Effector memory CD4-positive, alpha-beta T cell (primary cell): Measurements from ENCODE around the gene CLCN3.
"Not testable (repeated sequence)": the region's sequence is repeated elsewhere in the genome, so short reads cannot be mapped to it uniquely, and the experiment has no call there.

Experiments used
- DNase-seq, 3 donors: peaks; one replicate each; pipeline ENCODE4 v3.0.0-alpha.2; 2020
- H3K27ac ChIP-seq: 2 replicates; pipeline ENCODE4 v1.7.0; 2013; ENCODE audit warnings: mild to moderate bottlenecking, low read length, moderate library complexity; ENCODE audit not compliant: insufficient read depth, poor library complexity, severe bottlenecking
- H3K27me3 ChIP-seq: replicated peaks from 2 replicates; pipeline ENCODE4 v1.7.0; 2013; ENCODE audit warnings: mild to moderate bottlenecking, low read length; ENCODE audit not compliant: insufficient read depth, control insufficient read depth, poor library complexity, severe bottlenecking
- H3K36me3 ChIP-seq: 2 replicates; pipeline ENCODE4 v1.7.0; 2013; ENCODE audit warnings: mild to moderate bottlenecking, low read length, moderate library complexity; ENCODE audit not compliant: control insufficient read depth, insufficient read depth
- H3K4me1 ChIP-seq: 2 replicates; pipeline ENCODE4 v1.7.0; 2013; ENCODE audit warnings: low read length, mild to moderate bottlenecking; ENCODE audit not compliant: control insufficient read depth, insufficient read depth, poor library complexity, severe bottlenecking
- H3K4me3 ChIP-seq: 2 replicates; pipeline ENCODE4 v1.7.0; 2013; ENCODE audit warnings: low read length, low read depth, mild to moderate bottlenecking; ENCODE audit not compliant: insufficient read depth, poor library complexity, severe bottlenecking
- H3K9me3 ChIP-seq: 2 replicates; pipeline ENCODE4 v1.7.0; 2013; ENCODE audit warnings: mild to moderate bottlenecking, low read length, moderate library complexity; ENCODE audit not compliant: control insufficient read depth

CLCN3 gene

GRCh38 chr4:169662206-169662605, 41.8 kb downstream of the CLCN3 start:
- Histone ChIP-seq H3K27me3 (no peaks in the 10 kb centered on the region), H3K4me1 (peaks cover 4% of the 10 kb centered on the region), H3K36me3 (no peaks in the 10 kb centered on the region), H3K4me3 (no peak overlapping the region), H3K9me3 (no peaks in the 10 kb centered on the region), H3K27ac (no peak overlapping the region)
- no peak for DNase-seq

- no peaks in the 10 kb centered on the region for H3K27me3 ChIP-seq
- H3K4me3 ChIP-seq: no peak overlapping the region
- H3K36me3 ChIP-seq: no peaks in the 10 kb centered on the region
- no peak for DNase-seq
- H3K27ac ChIP-seq: no peak overlapping the region
- H3K4me1 ChIP-seq: peaks cover 4% of the 10 kb centered on the region
- H3K9me3 ChIP-seq: no peaks in the 10 kb centered on the region
These were observed 43.0 kb downstream of the CLCN3 start for GRCh38 chr4:169663402-169663801.

- Histone ChIP-seq H3K4me1 (peaks cover 4% of the 10 kb centered on the region), H3K36me3 (no peaks in the 10 kb centered on the region), H3K4me3 (no peak overlapping the region), H3K27me3 (no peaks in the 10 kb centered on the region), H3K27ac (no peak overlapping the region), H3K9me3 (no peaks in the 10 kb centered on the region)
- no peak for DNase-seq
These were observed 43.5 kb downstream of the CLCN3 start for GRCh38 chr4:169663831-169664230.

GRCh38 chr4:169664615-169665014, 44.2 kb downstream of the CLCN3 start:
- Histone ChIP-seq H3K9me3 (no peaks in the 10 kb centered on the region), H3K4me1 (no peaks in the 10 kb centered on the region), H3K4me3 (no peak overlapping the region), H3K36me3 (no peaks in the 10 kb centered on the region), H3K27ac (no peak overlapping the region), H3K27me3 (no peaks in the 10 kb centered on the region)
- no peak for DNase-seq

- Histone ChIP-seq H3K27ac (no peak overlapping the region), H3K4me1 (no peaks in the 10 kb centered on the region), H3K36me3 (no peaks in the 10 kb centered on the region), H3K9me3 (no peaks in the 10 kb centered on the region), H3K27me3 (no peaks in the 10 kb centered on the region), H3K4me3 (no peak overlapping the region)
- no peak for DNase-seq
These were observed 44.8 kb downstream of the CLCN3 start for GRCh38 chr4:169665046-169665737.

- Histone ChIP-seq H3K36me3 (no peaks in the 10 kb centered on the region), H3K27ac (no peak overlapping the region), H3K9me3 (no peaks in the 10 kb centered on the region), H3K4me1 (no peaks in the 10 kb centered on the region), H3K27me3 (no peaks in the 10 kb centered on the region), H3K4me3 (no peak overlapping the region)
- no peak for DNase-seq
These were observed 47.8 kb downstream of the CLCN3 start for GRCh38 chr4:169668069-169668721.

- Histone ChIP-seq H3K27ac (no peak overlapping the region), H3K27me3 (no peaks in the 10 kb centered on the region), H3K36me3 (peaks cover 2% of the 10 kb centered on the region), H3K4me3 (no peak overlapping the region), H3K4me1 (no peaks in the 10 kb centered on the region), H3K9me3 (no peaks in the 10 kb centered on the region)
- DNase-seq: no peak
These were observed 55.4 kb downstream of the CLCN3 start for GRCh38 chr4:169675825-169676224.

GRCh38 chr4:169677150-169677748, 56.9 kb downstream of the CLCN3 start:
- peaks cover 4% of the 10 kb centered on the region for H3K36me3 ChIP-seq
- H3K27me3 ChIP-seq: no peaks in the 10 kb centered on the region
- H3K27ac ChIP-seq: no peak overlapping the region
- H3K4me1 ChIP-seq: no peaks in the 10 kb centered on the region
- H3K4me3 ChIP-seq: no peak overlapping the region
- no peaks in the 10 kb centered on the region for H3K9me3 ChIP-seq
- DNase-seq: no peak

- not testable (repeated sequence) for H3K27me3 ChIP-seq, H3K27ac ChIP-seq, H3K36me3 ChIP-seq, DNase-seq, H3K4me3 ChIP-seq, H3K4me1 ChIP-seq, H3K9me3 ChIP-seq
These were observed 58.1 kb downstream of the CLCN3 start for GRCh38 chr4:169678486-169678885.

GRCh38 chr4:169678951-169679591, 58.7 kb downstream of the CLCN3 start:
- not testable (repeated sequence) for H3K36me3 ChIP-seq, DNase-seq, H3K9me3 ChIP-seq, H3K4me3 ChIP-seq, H3K27ac ChIP-seq, H3K4me1 ChIP-seq, H3K27me3 ChIP-seq
